ENCODE results near the gene RIPK4.
"Not testable (repeated sequence)": the region's sequence is repeated elsewhere in the genome, so short reads cannot be mapped to it uniquely, and the experiment has no call there.

Gene RIPK4

GRCh38 chr21:41795726-41796125 lies 28.9 kb upstream of the RIPK4 start:
- no peak for DNase-seq (ENCODE audit: low read depth in 2 of 2)

GRCh38 chr21:41794600-41794999 lies 27.7 kb upstream of the RIPK4 start:
- no peak for DNase-seq (ENCODE audit: low read depth in 2 of 2)

GRCh38 chr21:41792711-41793110 lies 25.9 kb upstream of the RIPK4 start:
- no peak for DNase-seq (ENCODE audit: low read depth in 2 of 2)

GRCh38 chr21:41786509-41786987 lies 19.7 kb upstream of the RIPK4 start:
- DNase-seq (ENCODE audit: low read depth in 2 of 2), result no peak

DNA sequence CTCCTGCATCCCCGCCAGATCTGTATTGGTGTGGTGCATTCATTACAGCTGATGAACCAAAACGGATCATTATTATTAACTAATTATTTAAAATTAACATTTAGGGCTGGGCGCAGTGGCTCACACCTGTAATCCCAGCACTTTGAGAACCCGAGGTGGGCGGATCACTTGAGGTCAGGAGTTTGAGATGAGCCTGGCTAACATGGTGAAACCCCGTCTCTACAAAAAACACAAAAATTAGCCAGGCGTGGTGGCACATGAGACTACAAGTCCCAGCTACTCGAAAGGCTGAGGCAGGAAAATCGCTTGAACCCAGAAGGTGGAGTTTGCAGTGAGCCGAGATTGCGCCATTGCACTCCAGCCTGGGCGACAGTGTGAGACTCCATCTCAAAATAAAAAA lies 18.4 kb upstream of the RIPK4 start:
- not testable (repeated sequence) for DNase-seq (ENCODE audit: low read depth in 2 of 2)

- no peak for DNase-seq (ENCODE audit: low read depth in 2 of 2)
Measured at GRCh38 chr21:41784456-41785102, 17.7 kb upstream of the RIPK4 start.

DNA sequence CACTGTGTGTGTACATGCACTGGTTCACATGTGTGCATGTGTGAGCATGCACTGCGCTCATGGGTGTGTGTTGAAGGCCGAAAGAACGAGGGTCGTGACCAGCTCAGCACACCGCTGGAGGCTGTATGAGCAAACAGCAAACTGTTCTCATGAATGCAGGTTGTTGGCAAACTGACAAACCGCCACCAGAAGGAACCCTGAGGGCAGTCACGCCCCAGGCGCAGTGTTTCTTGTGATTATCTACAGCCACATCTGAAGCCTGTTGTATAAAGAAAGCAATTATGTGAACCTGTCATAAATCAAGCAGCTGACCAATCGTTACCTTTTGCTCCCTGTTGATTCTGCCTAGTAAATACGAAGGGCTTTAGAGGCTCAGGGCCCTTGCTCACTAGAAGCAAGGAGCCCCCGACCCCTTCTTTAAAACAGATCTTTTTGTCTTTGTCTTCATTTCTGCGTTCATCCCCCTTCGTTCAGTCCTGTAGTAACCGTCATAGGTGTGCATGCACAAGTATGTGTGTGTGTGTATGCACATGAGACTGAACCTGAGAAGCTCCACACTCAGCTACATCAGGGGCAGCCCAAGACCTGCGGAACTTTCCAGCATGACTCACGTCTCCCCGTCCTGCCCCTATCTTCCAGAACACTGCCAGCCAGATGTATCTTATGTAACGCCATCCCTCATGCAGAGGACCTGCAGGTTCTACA lies 16.8 kb upstream of the RIPK4 start:
- no peak for DNase-seq (ENCODE audit: low read depth in 2 of 2)

DNA sequence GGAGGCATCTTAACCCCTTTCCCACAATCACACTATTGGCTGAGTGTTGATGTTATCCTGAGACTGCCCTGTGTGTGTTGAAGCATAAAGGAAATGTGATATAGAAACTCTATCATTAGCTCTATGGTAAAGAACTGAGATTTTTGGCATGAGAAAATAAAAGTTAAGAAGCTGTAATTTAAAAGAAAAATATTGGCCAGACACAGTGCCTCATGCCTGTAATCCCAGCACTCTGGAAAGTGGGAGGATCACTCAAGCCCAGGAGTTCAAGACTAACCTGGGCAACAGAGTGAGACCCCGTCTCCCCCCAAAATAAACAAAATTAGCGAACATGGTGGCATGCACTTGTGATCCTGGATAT lies 14.2 kb upstream of the RIPK4 start:
- no peak for DNase-seq (ENCODE audit: low read depth in 2 of 2)

- no peak for DNase-seq (ENCODE audit: low read depth in 2 of 2)
Measured at GRCh38 chr21:41780337-41781049, 13.6 kb upstream of the RIPK4 start.

- DNase-seq (ENCODE audit: low read depth in 2 of 2), result no peak
Measured at GRCh38 chr21:41779659-41780058, 12.8 kb upstream of the RIPK4 start.

DNA sequence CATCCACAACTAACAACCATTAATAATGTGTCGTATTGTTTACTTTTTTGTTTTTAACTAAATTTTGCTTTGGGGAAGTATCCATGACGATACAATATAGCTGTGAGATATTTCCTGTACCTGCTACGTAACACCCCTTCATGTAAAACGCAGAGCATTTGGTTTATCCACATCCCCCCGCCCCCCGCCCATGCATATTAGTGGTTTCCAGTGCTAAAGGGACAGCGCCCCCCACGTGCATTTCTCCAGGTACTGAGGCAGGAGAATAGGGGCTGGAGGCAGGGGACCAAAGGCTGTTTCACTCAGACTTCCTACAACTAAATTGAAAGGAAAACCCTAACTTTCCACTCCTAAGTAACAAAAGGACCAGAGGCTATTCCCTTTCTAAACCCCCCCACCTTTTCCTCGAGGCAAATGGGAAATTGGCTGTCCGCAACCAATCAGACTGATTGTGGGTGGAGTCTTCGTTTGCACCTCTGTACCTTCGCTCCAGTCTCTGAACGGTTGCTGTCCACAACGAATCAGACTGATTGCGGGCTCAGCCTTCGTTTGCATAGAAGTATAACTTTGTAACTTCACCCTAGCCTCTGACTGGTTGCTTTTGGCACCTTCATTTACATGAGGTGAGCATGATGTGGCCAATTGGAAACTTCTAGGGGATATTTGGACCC lies 12.2 kb upstream of the RIPK4 start:
- no peak for DNase-seq (ENCODE audit: low read depth in 2 of 2)

DNA sequence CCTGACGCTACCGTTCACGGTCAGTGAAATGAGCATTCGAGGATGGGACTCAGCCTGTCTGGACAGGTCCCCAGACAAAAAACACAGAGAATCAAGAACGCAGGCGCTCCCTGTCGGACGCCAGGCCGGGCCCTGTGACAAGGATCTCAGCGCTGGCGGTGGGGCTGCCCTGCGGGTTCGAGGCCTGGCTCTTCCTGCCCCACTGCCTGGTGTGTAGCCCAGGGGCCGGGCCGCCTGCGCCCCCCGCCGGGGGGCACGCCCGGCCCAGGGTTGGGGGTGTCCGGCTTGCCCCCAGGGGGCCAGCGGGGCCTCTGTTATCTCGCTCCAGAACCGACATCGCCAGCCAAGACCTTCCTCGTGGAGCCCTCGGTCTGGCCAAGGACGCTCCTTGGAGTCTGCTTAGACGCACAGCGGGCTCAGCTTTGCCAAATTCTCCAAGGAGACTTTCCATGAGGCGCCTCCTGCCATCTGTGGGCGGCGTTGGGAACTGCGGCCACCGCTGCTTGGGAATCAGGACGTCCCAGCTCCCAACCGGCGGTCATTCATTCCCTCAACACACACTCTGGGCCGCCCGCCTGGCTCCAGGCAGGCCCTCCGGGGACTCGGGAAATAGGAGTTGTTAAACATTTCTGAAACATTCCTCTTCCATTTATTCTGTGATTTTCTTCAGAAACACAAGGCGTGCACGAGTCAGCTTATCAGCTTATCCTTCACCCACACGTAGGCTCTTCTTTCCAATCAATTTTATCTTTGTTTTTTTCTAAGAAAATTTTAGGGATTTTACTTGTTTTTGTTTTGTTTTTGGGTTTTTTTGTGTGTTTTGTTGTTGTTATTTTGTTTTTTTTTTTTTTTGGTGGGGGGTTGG lies 11.3 kb upstream of the RIPK4 start:
- DNase-seq (ENCODE audit: low read depth in 2 of 2), result no peak

DNA sequence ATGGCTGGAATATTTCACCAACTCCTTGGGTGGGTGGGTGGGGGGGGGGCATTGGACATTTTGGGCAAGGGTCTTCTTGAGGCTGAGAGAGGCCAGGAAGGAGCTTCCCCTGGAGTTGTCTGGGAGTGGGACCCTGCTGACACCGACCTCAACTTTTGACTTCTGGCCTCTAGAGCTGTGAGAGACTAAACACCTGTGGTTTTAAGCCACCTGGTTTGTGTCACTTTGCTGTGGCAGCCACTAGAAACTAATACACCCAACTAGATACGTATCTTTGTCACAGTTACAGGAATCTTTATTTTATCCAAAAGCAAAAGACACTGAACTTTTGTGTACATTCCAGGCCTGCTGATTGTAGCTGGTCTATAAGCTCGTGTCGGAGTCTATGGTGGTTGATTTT lies 9.9 kb upstream of the RIPK4 start:
- no peak for DNase-seq (ENCODE audit: low read depth in 2 of 2)

DNA sequence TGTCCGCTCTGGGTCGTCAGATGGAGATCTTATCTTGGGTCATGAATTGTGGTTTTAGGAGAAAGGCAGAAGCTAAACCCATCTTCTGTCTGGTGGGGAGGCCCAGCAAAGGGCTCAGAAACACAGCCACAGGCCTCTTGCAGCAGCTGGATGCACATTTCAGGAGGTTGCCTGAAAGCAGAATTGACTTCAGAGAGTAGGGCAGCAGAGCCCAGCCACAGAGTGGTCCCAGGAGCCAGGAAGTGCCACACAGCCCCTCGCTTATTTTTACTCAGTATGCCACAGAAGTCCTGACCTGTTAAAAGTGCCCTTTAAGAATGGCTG lies 8.3 kb upstream of the RIPK4 start:
- DNase-seq (ENCODE audit: low read depth in 2 of 2), result no peak

DNA sequence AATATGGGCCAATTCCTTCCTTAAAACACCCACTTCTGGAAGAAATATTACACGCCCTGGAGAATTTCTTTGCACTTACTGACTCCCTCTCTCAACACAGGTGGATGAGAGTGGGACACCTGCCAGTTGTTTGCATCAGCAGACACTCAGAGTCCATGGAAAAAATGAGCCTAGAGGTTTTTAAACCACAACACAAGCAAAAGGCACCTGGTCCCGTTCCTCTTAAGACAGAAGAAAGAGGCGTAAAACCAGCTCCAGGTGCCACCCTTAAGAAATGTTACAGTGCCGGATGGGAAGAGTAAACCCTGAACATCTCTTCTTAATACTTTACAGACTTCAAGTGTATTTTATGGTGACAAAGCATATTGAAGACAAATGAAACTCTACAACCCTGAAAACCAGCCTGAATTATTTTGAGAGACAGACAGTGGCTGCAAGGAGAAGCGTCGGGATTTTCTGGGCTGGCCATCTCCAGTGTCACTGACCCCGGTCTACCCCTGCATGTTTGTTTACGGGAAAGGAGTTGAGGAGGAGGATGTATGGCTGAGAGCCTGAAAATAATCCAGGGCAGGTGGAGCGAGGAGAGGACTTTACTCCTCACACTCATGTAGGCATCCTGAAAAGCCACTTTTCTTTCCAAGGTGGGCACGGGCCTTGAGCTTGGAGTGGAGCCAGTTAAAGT lies 7.8 kb upstream of the RIPK4 start:
- DNase-seq (ENCODE audit: low read depth in 2 of 2), result no peak

DNA sequence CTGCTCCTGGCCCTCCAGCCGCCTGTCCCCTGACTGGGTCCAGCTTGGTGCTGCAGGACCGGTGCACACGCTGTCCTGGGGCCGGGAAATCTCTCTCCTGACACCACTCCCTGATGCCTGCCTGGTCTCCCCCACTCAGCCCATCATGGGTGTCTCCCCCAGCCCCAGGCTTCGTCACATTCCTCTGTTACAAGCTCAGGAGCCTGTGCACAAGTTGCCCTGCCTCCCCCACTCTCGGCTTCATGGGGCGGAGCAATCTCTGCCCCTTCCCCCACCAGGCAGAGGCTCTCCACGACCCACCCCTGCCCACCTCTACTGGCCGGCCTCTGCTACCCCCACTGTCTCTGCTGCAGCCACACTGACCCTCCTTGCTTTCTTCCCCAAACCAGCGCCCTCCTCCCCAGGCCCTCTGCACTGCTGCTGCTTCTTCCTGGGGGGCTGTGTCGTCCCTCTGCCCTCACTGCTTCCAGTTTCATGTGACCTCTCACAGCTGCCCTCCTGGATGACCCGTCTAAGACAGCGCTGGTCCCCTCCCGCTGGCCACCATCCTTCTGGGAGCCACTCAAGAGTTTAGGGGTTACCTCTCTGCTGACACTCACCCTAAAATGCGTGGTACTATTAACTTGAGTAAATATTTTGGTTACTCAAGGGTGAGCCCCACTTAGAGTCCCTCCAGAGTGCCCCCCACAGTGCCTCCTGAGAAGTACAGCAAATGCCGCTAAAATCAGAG lies 5.7 kb upstream of the RIPK4 start:
- no peak for DNase-seq (ENCODE audit: low read depth in 2 of 2)

DNA sequence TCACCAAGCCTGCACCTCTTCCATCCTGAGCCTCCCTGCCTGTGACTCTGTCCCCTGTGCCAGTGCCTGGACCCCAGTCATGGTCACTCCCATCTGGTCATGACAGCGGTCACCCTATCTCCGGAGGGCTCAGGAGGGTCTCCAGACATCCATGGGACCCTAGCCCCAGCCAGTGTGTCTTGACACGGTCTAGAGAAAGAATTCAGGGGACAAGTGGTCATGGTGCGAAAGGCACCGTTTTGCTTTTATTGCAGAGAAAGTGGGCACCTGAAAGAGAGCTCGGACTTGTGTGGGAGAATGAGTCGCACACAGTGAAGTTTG lies 4.7 kb upstream of the RIPK4 start:
- DNase-seq (ENCODE audit: low read depth in 2 of 2), result no peak

- no peak for DNase-seq (ENCODE audit: low read depth in 2 of 2)
Measured at GRCh38 chr21:41770901-41771624, 4.2 kb upstream of the RIPK4 start.

GRCh38 chr21:41769933-41770332 lies 3.1 kb upstream of the RIPK4 start:
- DNase-seq (ENCODE audit: low read depth in 2 of 2), result no peak

- DNase-seq (ENCODE audit: low read depth in 2 of 2), result no peak
Measured at GRCh38 chr21:41769521-41769920, 2.7 kb upstream of the RIPK4 start.

Measured in stimulated activated CD8-positive, alpha-beta memory T cell treated with anti-CD3 and anti-CD28 coated beads, Interleukin-2, amount 100 ng/mL, for 1 hour (primary cell).